ENCODE results near the gene SPAG17.

- TF ChIP-seq CTCF (IDR thresholded peaks at IDR 0.05) (peak in 4 of 6 experiments; percentile 8 to 37 (median 24)), POLR2A (IDR thresholded peaks at IDR 0.05) (no peak), EP300 (IDR thresholded peaks at IDR 0.05) (no peak), POLR2AphosphoS5 (IDR thresholded peaks at IDR 0.05) (no peak)
These were observed 38.4 kb upstream of the SPAG17 start for GRCh38 chr1:118223426-118223825.
